Ishikawa (cell line): ENCODE measurements around the gene OR6C68.

Experiments
- CEBPB ChIP-seq: IDR thresholded peaks from 2 replicates; pipeline ENCODE4 v1.6.1; 2012
- CREB1 ChIP-seq: IDR thresholded peaks from 2 replicates; pipeline ENCODE4 v1.6.1; 2012; ENCODE audit warnings: low read depth
- EGR1 ChIP-seq: IDR thresholded peaks from 2 replicates; pipeline ENCODE4 v1.6.1; 2012
- EP300 ChIP-seq: IDR thresholded peaks from 2 replicates; pipeline ENCODE4 v1.6.1; 2012; ENCODE audit warnings: borderline replicate concordance
- FOXM1 ChIP-seq: IDR thresholded peaks from 2 replicates; pipeline ENCODE4 v1.6.1; 2012; ENCODE audit warnings: low read depth, borderline replicate concordance
- NFIC ChIP-seq: IDR thresholded peaks from 2 replicates; pipeline ENCODE4 v1.6.1; 2012
- RAD21 ChIP-seq: IDR thresholded peaks from 2 replicates; pipeline ENCODE4 v1.6.1; 2012; ENCODE audit warnings: low read depth
- TAF1 ChIP-seq: IDR thresholded peaks from 2 replicates; pipeline ENCODE4 v1.6.1; 2012; ENCODE audit warnings: low read depth, mild to moderate bottlenecking
- TEAD4 ChIP-seq: IDR thresholded peaks from 2 replicates; pipeline ENCODE4 v1.6.1; 2012
- YY1 ChIP-seq: IDR thresholded peaks from 2 replicates; pipeline ENCODE4 v1.6.1; 2012; ENCODE audit warnings: low read depth
- ZBTB7A ChIP-seq: IDR thresholded peaks from 2 replicates; pipeline ENCODE4 v1.6.1; 2012; ENCODE audit warnings: low read depth
- TF ChIP-seq, protein P1 (sequence below): IDR thresholded peaks from 2 replicates; pipeline ENCODE4 v1.6.1; 2012; ENCODE audit warnings: low read depth, mild to moderate bottlenecking
- TF ChIP-seq, protein P2 (sequence below): IDR thresholded peaks from 2 replicates; pipeline ENCODE4 v1.6.1; 2012

DNA sequence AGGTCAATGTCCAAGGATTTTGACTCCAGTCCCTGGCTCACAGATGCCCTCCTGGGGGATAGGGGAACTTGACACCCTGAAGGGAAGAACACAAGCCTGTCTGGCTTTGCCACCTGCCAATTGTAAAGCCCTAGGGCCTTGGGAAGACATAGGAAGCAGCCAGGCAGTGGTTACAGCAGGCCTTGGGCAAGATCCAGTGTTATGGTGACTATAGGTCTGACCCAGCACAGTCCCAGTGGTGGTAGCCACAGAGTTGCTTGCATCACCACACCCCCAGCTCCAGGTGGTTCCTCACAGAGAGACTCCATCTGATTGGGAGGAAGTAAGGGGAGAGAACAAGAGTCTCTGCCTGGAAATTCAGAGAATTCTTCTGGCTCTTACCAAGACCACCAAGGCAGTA is 24.2 kb downstream of the OR6C68 start:
- TF ChIP-seq, protein P1, sequence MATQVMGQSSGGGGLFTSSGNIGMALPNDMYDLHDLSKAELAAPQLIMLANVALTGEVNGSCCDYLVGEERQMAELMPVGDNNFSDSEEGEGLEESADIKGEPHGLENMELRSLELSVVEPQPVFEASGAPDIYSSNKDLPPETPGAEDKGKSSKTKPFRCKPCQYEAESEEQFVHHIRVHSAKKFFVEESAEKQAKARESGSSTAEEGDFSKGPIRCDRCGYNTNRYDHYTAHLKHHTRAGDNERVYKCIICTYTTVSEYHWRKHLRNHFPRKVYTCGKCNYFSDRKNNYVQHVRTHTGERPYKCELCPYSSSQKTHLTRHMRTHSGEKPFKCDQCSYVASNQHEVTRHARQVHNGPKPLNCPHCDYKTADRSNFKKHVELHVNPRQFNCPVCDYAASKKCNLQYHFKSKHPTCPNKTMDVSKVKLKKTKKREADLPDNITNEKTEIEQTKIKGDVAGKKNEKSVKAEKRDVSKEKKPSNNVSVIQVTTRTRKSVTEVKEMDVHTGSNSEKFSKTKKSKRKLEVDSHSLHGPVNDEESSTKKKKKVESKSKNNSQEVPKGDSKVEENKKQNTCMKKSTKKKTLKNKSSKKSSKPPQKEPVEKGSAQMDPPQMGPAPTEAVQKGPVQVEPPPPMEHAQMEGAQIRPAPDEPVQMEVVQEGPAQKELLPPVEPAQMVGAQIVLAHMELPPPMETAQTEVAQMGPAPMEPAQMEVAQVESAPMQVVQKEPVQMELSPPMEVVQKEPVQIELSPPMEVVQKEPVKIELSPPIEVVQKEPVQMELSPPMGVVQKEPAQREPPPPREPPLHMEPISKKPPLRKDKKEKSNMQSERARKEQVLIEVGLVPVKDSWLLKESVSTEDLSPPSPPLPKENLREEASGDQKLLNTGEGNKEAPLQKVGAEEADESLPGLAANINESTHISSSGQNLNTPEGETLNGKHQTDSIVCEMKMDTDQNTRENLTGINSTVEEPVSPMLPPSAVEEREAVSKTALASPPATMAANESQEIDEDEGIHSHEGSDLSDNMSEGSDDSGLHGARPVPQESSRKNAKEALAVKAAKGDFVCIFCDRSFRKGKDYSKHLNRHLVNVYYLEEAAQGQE, result no peak
- TF ChIP-seq, protein P2, sequence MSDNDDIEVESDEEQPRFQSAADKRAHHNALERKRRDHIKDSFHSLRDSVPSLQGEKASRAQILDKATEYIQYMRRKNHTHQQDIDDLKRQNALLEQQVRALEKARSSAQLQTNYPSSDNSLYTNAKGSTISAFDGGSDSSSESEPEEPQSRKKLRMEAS, result no peak
- TF ChIP-seq EP300 (no peak), YY1 (no peak), CEBPB (no peak), TEAD4 (no peak), NFIC (no peak), TAF1 (no peak), EGR1 (no peak), ZBTB7A (no peak), RAD21 (no peak), CREB1 (no peak), FOXM1 (no peak)
